ENCODE data around the gene PITX3.
A peak's percentile ranks its signal among the peaks of the same experiment; 100 is the strongest.

PITX3 gene

DNA sequence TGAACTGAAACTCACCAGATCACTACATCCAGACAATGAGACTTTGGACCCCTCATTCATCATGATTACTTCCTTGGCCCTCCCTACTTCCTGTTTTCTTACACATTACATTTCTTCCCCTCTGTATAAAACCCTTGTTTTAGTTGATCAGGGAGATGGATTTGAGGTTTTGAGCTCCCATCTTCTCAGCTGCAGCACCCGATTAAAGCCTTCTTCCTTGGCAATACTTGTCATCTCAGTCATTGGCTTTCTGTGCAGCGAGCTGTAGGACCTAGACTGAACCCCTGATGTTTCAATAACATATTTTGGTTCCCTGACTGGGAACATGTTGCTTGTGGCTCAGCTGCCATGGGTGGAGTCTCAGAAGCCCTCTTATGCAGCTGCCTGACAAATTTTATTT lies 56.0 kb downstream of the PITX3 start:
- no peak for DNase-seq

- peak in 17 of 56 donors; percentile 7 to 70 (median 32) for DNase-seq
Measured at GRCh38 chr10:102184606-102185005, 56.7 kb downstream of the PITX3 start.

All from nucleus accumbens (tissue), 56 donors.